A673 (cell line): ENCODE measurements around the gene PMEPA1. TPM values are rescaled to one million over a fixed set of nuclear protein-coding genes. Genes with fewer than 3 reads are reported as not detected.

Source experiments
- BruUV-seq: library from RNA; stranded (reverse); fragments of 400-500 nt; replicated peaks from 2 replicates; lab custom pipeline; 2021; lab: Mats Ljungman, UMichigan
- CTCF ChIA-PET: fragments of 300-600 bp; sonication (Branson Sonifier 250); formaldehyde crosslinking; loops from one replicate; lab custom pipeline; 2022; ENCODE audit warnings: antibody characterized with exemption; lab: Charles Lee
- POLR2A ChIA-PET: fragments of 300-600 bp; sonication (Branson Sonifier 250); formaldehyde crosslinking; loops from one replicate; lab custom pipeline; 2022; ENCODE audit warnings: antibody characterized with exemption; ENCODE audit not compliant: low non-redundant PET; lab: Charles Lee
- DNase-seq: peaks from one replicate; pipeline ENCODE4 v3.0.0-alpha.2; 2015; ENCODE audit warnings: low spot score
- H3K27ac ChIP-seq: fragments of 200-600 bp; sonication (generic); 2 replicates; pipeline ENCODE4 v1.5.1; 2016; ENCODE audit warnings: mixed run types, low read depth, mild to moderate bottlenecking, mixed read lengths, antibody characterized with exemption, low read length; ENCODE audit not compliant: poor library complexity, severe bottlenecking
- H3K27me3 ChIP-seq: fragments of 200-600 bp; sonication (generic); replicated peaks from 2 replicates; pipeline ENCODE4 v1.6.1; 2017; ENCODE audit warnings: mixed run types, low read depth, mild to moderate bottlenecking, mixed read lengths, antibody characterized with exemption, low read length; ENCODE audit not compliant: insufficient read depth, poor library complexity
- H3K36me3 ChIP-seq: fragments of 200-600 bp; sonication (generic); 2 replicates; pipeline ENCODE4 v1.6.1; 2016; ENCODE audit warnings: mixed run types, mild to moderate bottlenecking, mixed read lengths, antibody characterized with exemption, low read length; ENCODE audit not compliant: insufficient read depth, poor library complexity, severe bottlenecking
- H3K4me1 ChIP-seq: fragments of 200-600 bp; sonication (generic); 2 replicates; pipeline ENCODE4 v1.6.1; 2017; ENCODE audit warnings: mixed run types, mild to moderate bottlenecking, mixed read lengths, antibody characterized with exemption, low read length; ENCODE audit not compliant: insufficient read depth, poor library complexity, severe bottlenecking
- H3K4me3 ChIP-seq: fragments of 200-600 bp; sonication (generic); 2 replicates; pipeline ENCODE4 v1.5.1; 2016; ENCODE audit warnings: low read depth, mixed run types, mild to moderate bottlenecking, mixed read lengths, low read length; ENCODE audit not compliant: poor library complexity, severe bottlenecking
- H3K9me3 ChIP-seq: fragments of 200-600 bp; sonication (generic); 2 replicates; pipeline ENCODE4 v1.6.1; 2016; ENCODE audit warnings: mixed run types, low read depth, mild to moderate bottlenecking, mixed read lengths, antibody characterized with exemption, low read length; ENCODE audit not compliant: poor library complexity, severe bottlenecking
- CTCF ChIP-seq: fragments of 300-800, 200-600 bp; sonication (generic); conservative IDR thresholded peaks from 2 replicates; pipeline ENCODE4 v1.5.1; 2017; ENCODE audit warnings: low read depth, mild to moderate bottlenecking, antibody characterized with exemption, low read length, moderate library complexity, mixed read lengths
- EZH2 ChIP-seq: fragments of 200-600 bp; sonication (generic); IDR thresholded peaks from 2 replicates; pipeline ENCODE4 v1.6.1; 2017; ENCODE audit warnings: borderline replicate concordance, low read depth, mild to moderate bottlenecking, mixed read lengths, antibody characterized with exemption, low read length; ENCODE audit not compliant: poor library complexity, severe bottlenecking
- intact Hi-C: fragments of 100-400 bp; cut with micrococcal nuclease; formaldehyde crosslinking; loops from one replicate; pipeline ENCODE4 v1.10.0; 2022; ENCODE audit not compliant: unreplicated experiment
- total RNA-seq: library from RNA; stranded (reverse); gene quantifications from 2 replicates; pipeline ENCODE4 v1.2.3, GENCODE V29; 2021

The PMEPA1 gene
- total RNA-seq, 1 experiment from 2014 or later: 9.7 TPM

DNA sequence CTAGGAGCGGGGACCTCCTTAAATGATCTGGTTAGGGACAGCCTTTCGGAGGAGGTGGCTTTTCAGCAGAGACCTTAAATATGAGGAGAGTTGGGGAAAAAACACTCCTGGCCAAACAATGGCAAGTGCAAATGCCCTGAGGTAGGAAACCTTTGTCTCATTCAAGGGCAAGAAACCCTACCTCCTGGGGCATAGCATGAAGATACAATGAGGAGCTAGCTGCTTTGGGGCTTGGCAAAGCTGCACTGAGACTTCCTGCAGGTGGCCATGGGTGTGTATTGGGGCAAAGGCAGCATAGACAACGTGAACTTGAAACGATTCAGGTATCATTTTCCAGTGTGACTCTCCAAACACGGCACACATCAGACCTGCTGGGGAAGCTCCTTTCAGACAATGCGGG lies 30.7 kb downstream of the PMEPA1 start:
- Histone ChIP-seq H3K4me3 (no peak overlapping the region), H3K27ac (no peak overlapping the region), H3K27me3 (no peaks in the 10 kb centered on the region), H3K9me3 (no peaks in the 10 kb centered on the region), H3K36me3 (no peaks in the 10 kb centered on the region), H3K4me1 (no peaks in the 10 kb centered on the region)
- no TSS peak for BruUV-seq
- intact Hi-C loops: no loop called here
- no peak for DNase-seq
- TF ChIP-seq EZH2: no peak
- TF ChIP-seq CTCF: no peak
- ChIA-PET CTCF (no interaction called here), POLR2A (no interaction called here)

DNA sequence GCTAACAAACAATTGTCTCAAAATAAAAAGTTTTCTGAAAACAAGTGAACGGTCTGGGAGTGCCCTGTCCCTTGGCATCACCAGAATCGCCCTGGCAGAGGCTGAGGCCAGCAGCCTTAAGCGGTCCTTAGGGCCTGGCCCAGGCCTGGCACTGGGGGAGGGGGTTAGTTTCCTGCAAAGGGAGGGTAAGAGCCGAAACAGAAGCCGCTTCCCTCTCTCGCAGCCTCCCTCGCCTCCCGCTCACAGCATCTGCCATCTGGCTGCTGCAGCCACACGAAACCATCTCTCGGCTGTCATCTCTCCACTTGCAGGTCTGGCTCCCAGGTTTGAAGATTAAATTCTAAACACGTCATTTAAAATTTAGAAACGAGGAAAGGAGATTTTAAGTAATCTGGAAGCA lies 31.5 kb downstream of the PMEPA1 start:
- intact Hi-C loops: no loop called here
- H3K27ac ChIP-seq: no peak overlapping the region
- no peak overlapping the region for H3K4me3 ChIP-seq
- POLR2A ChIA-PET: no interaction called here
- H3K4me1 ChIP-seq: no peaks in the 10 kb centered on the region
- BruUV-seq: no TSS peak
- DNase-seq: no peak
- H3K9me3 ChIP-seq: no peaks in the 10 kb centered on the region
- no peaks in the 10 kb centered on the region for H3K27me3 ChIP-seq
- CTCF ChIA-PET: no interaction called here
- H3K36me3 ChIP-seq: no peaks in the 10 kb centered on the region
- no peak for TF ChIP-seq EZH2
- TF ChIP-seq CTCF: no peak

DNA sequence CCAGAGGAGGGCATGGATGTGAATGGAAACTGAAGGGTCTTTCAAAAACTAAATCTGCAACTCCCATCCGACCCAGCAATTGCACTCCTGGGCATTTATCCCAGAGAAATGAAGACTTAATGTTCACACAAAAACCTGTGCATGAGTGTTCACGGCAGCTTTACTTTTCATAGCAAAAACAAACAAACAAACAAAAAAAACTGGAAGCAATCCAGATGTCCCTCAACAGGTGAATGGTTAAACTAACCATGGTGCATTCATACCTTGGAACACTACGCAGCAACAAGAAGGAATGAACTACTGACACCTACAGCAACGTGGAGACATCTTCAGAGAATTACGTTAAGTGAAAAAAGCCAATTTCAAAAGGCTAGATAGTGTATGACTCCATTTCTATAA lies 32.2 kb downstream of the PMEPA1 start:
- ChIA-PET CTCF (no interaction called here), POLR2A (no interaction called here)
- BruUV-seq: no TSS peak
- Histone ChIP-seq H3K27me3 (no peaks in the 10 kb centered on the region), H3K36me3 (no peaks in the 10 kb centered on the region), H3K4me3 (no peak overlapping the region), H3K4me1 (no peaks in the 10 kb centered on the region), H3K27ac (no peak overlapping the region), H3K9me3 (no peaks in the 10 kb centered on the region)
- intact Hi-C loops: no loop called here
- TF ChIP-seq CTCF (no peak), EZH2 (no peak)
- no peak for DNase-seq
